HL-60 (cell line): ENCODE measurements around the gene ADAMTS13.

Source experiments
- DNase-seq, 2 experiments: peaks; one replicate each; pipeline ENCODE4 v3.0.0-alpha.2; 2010 to 2020; ENCODE audit warnings: low read depth in 1 of 2, low spot score in 1 of 2
- H3K27ac ChIP-seq: fragments of 250-450 bp; sonication (Bioruptor Pico); replicated peaks from 2 replicates; pipeline ENCODE4 v1.5.1; 2020; ENCODE audit warnings: mild to moderate bottlenecking, moderate library complexity
- H3K27me3 ChIP-seq: fragments of 250-450 bp; sonication (Bioruptor Pico); 2 replicates; pipeline ENCODE4 v1.5.1; 2021; ENCODE audit warnings: mild to moderate bottlenecking, moderate library complexity; ENCODE audit not compliant: insufficient read depth, poor library complexity, severe bottlenecking
- H3K4me3 ChIP-seq: replicated peaks from 2 replicates; pipeline ENCODE4 v1.5.1; 2011; ENCODE audit warnings: mild to moderate bottlenecking, control low read depth, low read length; ENCODE audit not compliant: insufficient read depth
- GABPA ChIP-seq: IDR thresholded peaks from 2 replicates; pipeline ENCODE4 v1.6.1; 2012; ENCODE audit warnings: low read depth
- POLR2AphosphoS5 ChIP-seq: IDR thresholded peaks from 2 replicates; pipeline ENCODE4 v1.6.1; 2012; ENCODE audit warnings: low read depth
- SPI1 ChIP-seq: IDR thresholded peaks from 2 replicates; pipeline ENCODE4 v1.6.1; 2012; ENCODE audit warnings: low read depth, mild to moderate bottlenecking, borderline replicate concordance
- TF ChIP-seq, protein P1 (sequence below): IDR thresholded peaks from 2 replicates; pipeline ENCODE4 v1.6.1; 2012; ENCODE audit warnings: low read depth; ENCODE audit not compliant: insufficient replicate concordance
- TF ChIP-seq, protein P2 (sequence below): IDR thresholded peaks from one replicate; pipeline ENCODE4 v1.5.1; 2011; ENCODE audit warnings: low read length, control low read depth, inconsistent platforms; ENCODE audit not compliant: insufficient read depth

The ADAMTS13 gene

DNA sequence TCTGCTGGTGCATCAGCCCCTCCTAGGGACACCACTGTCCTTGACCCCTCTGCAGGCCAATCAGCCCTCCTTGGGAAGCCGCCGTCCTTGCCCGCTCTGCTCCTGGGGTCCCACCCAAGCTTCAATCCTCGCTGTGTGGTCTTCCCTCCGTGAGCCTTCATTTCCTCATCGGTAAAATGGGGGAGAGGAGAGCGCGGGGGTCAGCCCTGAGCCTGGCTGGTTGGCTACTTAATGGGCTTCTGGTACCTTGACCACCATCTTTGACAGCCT is 69.4 kb downstream of the ADAMTS13 start:
- Histone ChIP-seq H3K27ac (no peak overlapping the region), H3K27me3 (no peaks in the 10 kb centered on the region), H3K4me3 (no peak overlapping the region)
- DNase-seq: no peak
- TF ChIP-seq SPI1 (no peak), GABPA (no peak), POLR2AphosphoS5 (no peak)
- TF ChIP-seq, protein P1, sequence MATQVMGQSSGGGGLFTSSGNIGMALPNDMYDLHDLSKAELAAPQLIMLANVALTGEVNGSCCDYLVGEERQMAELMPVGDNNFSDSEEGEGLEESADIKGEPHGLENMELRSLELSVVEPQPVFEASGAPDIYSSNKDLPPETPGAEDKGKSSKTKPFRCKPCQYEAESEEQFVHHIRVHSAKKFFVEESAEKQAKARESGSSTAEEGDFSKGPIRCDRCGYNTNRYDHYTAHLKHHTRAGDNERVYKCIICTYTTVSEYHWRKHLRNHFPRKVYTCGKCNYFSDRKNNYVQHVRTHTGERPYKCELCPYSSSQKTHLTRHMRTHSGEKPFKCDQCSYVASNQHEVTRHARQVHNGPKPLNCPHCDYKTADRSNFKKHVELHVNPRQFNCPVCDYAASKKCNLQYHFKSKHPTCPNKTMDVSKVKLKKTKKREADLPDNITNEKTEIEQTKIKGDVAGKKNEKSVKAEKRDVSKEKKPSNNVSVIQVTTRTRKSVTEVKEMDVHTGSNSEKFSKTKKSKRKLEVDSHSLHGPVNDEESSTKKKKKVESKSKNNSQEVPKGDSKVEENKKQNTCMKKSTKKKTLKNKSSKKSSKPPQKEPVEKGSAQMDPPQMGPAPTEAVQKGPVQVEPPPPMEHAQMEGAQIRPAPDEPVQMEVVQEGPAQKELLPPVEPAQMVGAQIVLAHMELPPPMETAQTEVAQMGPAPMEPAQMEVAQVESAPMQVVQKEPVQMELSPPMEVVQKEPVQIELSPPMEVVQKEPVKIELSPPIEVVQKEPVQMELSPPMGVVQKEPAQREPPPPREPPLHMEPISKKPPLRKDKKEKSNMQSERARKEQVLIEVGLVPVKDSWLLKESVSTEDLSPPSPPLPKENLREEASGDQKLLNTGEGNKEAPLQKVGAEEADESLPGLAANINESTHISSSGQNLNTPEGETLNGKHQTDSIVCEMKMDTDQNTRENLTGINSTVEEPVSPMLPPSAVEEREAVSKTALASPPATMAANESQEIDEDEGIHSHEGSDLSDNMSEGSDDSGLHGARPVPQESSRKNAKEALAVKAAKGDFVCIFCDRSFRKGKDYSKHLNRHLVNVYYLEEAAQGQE: no peak
- TF ChIP-seq, protein P2, sequence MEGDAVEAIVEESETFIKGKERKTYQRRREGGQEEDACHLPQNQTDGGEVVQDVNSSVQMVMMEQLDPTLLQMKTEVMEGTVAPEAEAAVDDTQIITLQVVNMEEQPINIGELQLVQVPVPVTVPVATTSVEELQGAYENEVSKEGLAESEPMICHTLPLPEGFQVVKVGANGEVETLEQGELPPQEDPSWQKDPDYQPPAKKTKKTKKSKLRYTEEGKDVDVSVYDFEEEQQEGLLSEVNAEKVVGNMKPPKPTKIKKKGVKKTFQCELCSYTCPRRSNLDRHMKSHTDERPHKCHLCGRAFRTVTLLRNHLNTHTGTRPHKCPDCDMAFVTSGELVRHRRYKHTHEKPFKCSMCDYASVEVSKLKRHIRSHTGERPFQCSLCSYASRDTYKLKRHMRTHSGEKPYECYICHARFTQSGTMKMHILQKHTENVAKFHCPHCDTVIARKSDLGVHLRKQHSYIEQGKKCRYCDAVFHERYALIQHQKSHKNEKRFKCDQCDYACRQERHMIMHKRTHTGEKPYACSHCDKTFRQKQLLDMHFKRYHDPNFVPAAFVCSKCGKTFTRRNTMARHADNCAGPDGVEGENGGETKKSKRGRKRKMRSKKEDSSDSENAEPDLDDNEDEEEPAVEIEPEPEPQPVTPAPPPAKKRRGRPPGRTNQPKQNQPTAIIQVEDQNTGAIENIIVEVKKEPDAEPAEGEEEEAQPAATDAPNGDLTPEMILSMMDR: no peak

DNA sequence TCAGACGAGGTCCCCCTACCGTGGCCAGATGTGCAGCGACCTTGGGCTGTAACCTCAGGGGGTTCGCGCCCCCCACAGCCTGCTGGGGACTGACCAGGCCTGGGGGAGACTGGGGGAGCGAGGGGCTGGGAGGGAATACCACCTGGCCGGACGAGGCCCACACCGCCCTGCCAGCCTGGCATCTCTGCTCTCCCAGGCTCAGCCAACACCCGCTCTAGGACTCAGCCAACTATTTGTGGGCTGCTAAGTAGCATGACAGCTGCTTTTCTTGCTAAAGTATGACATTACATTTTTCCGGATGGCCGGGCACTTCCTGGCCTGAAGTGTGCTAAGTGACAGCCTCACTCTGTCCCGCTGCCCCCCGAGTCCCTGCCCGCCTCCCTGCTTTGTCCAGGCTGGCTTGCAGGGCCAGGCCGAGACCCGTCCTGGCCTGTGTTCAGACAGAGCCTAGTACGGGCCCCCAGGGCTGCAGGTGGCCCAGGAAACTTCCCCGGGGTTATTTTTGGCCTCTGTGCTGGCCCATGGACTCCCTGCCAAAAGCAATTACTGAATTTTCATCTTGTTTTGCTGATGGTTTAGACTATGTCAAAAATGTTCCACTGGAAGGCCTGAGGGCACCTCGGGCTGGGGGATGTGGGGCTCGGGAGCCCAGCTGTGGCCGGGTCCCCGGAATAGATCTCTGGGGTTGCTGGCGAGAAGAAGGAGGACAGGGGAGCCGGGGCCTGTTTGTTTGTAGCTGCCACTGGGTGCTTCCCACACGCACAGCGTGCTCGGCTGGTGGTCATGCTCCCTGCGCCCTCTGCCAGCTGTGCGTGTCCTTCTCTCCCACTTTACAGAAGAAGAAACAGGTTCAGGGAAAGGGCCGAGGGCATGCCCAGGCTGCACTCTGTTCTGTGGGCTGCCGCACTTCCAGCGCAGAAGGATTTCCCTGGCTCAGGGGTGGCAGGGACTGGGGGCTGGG is 70.2 kb downstream of the ADAMTS13 start:
- no peak for DNase-seq
- TF ChIP-seq GABPA (no peak), POLR2AphosphoS5 (no peak), SPI1 (no peak)
- TF ChIP-seq, protein P2: no peak
- TF ChIP-seq, protein P1: no peak
- Histone ChIP-seq H3K27me3 (no peaks in the 10 kb centered on the region), H3K27ac (no peak overlapping the region), H3K4me3 (no peak overlapping the region)

DNA sequence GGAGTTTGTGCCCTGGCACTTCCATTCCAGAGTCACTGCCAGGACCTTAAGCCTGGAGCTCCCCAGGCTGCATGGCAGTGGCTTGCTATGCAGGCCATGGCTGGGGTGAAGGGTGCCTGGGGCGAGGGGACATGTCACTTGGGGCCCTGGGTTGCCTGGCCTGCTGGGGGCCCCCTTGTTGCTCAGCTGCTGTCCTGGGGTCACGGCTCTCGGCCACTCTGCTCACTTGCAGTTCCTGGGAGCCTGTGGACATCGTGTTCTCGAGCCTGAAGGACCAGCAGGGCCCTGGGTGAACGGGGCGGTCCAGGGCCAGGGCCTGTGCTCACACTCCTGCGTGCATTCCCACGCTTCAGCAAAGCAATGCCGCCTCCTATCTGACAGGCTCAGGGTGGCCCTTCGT is 71.3 kb downstream of the ADAMTS13 start:
- DNase-seq: no peak
- H3K27me3 ChIP-seq: no peaks in the 10 kb centered on the region
- TF ChIP-seq, protein P2: no peak
- TF ChIP-seq, protein P1: no peak
- no peak overlapping the region for H3K27ac ChIP-seq
- no peak overlapping the region for H3K4me3 ChIP-seq
